HEK293 (cell line): Measurements from ENCODE around the gene SETD2.

Experiments used
- ZNF341 ChIP-seq: fragments of 450-650 bp; formaldehyde crosslinking; IDR thresholded peaks from 2 replicates; pipeline ENCODE4; 2016; ENCODE audit warnings: low read depth, missing biosample characterization, missing genetic modification characterization
- ZNF514 ChIP-seq: fragments of 450-650 bp; formaldehyde crosslinking; IDR thresholded peaks from 2 replicates; pipeline ENCODE4 v1.5.1; 2016; ENCODE audit warnings: missing biosample characterization, missing genetic modification characterization
- ZNF776 ChIP-seq: fragments of 450-650 bp; formaldehyde crosslinking; IDR thresholded peaks from 2 replicates; pipeline ENCODE4 v1.5.0; 2017; ENCODE audit warnings: missing biosample characterization, missing genetic modification characterization, borderline replicate concordance
- ZSCAN30 ChIP-seq: fragments of 450-650 bp; IDR thresholded peaks from 2 replicates; pipeline ENCODE4 v1.5.1; 2018; ENCODE audit warnings: missing biosample characterization, mild to moderate bottlenecking, missing genetic modification characterization, moderate library complexity
- TF ChIP-seq, protein P1 (sequence below): fragments of 450-650 bp; formaldehyde crosslinking; IDR thresholded peaks from 2 replicates; pipeline ENCODE4 v1.5.1; 2016; ENCODE audit warnings: missing biosample characterization, missing genetic modification characterization
- TF ChIP-seq, protein P2 (sequence below): fragments of 450-650 bp; formaldehyde crosslinking; IDR thresholded peaks from 2 replicates; pipeline ENCODE4 v1.5.1; 2016; ENCODE audit warnings: missing biosample characterization, missing genetic modification characterization

DNA sequence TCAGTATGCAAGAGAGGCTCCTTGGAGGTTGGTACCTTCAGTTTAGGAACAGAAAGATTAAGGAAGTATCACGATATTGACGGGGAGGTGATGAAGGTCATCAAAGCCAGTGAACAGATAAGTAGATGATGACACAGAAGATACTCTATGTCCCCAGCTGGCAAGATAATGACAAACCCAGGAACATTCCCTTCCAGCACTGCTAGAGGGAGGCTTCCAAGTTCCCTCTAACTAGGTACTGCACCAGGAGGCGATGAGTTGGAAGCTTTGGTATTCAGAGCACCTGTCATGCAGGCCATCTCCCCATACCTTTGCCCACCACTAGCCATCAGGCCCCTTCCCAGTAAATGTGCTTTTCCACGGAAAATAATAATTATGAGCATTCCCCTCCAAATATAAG lies 143.6 kb downstream of the SETD2 start:
- no peak for TF ChIP-seq ZNF514
- no peak for TF ChIP-seq ZNF341 (tag by site-specific recombination)
- TF ChIP-seq, protein P1, sequence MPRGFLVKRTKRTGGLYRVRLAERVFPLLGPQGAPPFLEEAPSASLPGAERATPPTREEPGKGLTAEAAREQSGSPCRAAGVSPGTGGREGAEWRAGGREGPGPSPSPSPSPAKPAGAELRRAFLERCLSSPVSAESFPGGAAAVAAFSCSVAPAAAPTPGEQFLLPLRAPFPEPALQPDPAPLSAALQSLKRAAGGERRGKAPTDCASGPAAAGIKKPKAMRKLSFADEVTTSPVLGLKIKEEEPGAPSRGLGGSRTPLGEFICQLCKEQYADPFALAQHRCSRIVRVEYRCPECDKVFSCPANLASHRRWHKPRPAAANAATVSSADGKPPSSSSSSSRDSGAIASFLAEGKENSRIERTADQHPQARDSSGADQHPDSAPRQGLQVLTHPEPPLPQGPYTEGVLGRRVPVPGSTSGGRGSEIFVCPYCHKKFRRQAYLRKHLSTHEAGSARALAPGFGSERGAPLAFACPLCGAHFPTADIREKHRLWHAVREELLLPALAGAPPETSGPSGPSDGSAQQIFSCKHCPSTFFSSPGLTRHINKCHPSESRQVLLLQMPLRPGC (tag by site-specific recombination): no peak
- no peak for TF ChIP-seq ZNF776
- TF ChIP-seq, protein P2, sequence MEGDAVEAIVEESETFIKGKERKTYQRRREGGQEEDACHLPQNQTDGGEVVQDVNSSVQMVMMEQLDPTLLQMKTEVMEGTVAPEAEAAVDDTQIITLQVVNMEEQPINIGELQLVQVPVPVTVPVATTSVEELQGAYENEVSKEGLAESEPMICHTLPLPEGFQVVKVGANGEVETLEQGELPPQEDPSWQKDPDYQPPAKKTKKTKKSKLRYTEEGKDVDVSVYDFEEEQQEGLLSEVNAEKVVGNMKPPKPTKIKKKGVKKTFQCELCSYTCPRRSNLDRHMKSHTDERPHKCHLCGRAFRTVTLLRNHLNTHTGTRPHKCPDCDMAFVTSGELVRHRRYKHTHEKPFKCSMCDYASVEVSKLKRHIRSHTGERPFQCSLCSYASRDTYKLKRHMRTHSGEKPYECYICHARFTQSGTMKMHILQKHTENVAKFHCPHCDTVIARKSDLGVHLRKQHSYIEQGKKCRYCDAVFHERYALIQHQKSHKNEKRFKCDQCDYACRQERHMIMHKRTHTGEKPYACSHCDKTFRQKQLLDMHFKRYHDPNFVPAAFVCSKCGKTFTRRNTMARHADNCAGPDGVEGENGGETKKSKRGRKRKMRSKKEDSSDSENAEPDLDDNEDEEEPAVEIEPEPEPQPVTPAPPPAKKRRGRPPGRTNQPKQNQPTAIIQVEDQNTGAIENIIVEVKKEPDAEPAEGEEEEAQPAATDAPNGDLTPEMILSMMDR: no peak
- no peak for TF ChIP-seq ZSCAN30 (tag by site-specific recombination)
